NCI-H69 (cell line): ENCODE data around the gene MRPL1.
"Not testable (repeated sequence)": the region's sequence is repeated elsewhere in the genome, so short reads cannot be mapped to it uniquely, and the experiment has no call there.

Source experiments
- DNase-seq: peaks from one replicate; lab custom pipeline; 2025; lab: John Stamatoyannopoulos, UW

Gene MRPL1

DNA sequence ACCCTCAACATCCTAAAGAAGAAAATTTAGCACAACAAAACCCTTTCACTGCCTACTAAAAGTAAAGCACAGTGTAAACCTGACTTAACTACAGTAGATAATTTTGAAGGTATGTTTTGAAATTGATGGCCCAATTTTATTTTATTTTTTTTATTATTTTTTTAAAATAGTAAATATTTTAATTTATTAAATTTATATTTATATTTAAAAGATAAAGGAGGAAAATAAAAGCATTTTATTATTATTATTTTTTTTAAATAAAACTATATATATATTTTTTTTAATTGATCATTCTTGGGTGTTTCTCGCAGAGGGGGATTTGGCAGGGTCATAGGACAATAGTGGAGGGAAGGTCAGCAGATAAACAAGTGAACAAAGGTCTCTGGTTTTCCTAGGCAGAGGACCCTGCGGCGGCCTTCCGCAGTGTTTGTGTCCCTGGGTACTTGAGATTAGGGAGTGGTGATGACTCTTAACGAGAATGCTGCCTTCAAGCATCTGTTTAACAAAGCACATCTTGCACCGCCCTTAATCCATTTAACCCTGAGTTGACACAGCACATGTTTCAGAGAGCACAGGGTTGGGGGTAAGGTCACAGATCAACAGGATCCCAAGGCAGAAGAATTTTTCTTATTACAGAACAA lies 120.4 kb downstream of the MRPL1 start:
- DNase-seq, result not testable (repeated sequence)

DNA sequence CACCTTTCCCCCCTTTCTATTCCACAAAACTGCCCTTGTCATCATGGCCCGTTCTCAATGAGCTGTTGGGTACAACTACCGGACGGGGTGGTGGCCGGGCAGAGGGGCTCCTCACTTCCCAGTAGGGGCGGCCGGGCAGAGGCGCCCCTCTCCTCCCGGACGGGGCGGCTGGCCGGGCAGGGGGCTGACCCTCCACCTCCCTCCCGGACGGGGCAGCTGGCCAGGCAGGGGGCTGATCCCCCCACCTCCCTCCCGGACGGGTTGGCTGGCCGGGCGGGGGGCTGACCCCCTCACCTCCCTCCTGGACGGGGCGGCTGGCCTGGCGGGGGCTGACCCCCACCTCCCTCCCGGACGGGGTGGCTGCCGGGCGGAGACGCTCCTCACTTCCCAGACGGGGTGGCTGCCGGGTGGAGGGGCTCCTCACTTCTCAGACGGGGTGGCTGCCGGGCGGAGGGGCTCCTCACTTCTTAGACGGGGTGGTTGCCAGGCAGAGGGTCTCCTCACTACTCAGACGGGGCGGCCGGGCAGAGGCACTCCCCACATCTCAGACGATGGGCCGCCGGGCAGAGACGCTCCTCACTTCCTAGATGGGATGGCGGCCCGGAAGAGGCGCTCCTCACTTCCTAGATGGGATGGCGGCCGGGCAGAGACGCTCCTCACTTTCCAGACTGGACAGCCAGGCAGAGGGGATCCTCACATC lies 121.1 kb downstream of the MRPL1 start:
- not testable (repeated sequence) for DNase-seq

DNA sequence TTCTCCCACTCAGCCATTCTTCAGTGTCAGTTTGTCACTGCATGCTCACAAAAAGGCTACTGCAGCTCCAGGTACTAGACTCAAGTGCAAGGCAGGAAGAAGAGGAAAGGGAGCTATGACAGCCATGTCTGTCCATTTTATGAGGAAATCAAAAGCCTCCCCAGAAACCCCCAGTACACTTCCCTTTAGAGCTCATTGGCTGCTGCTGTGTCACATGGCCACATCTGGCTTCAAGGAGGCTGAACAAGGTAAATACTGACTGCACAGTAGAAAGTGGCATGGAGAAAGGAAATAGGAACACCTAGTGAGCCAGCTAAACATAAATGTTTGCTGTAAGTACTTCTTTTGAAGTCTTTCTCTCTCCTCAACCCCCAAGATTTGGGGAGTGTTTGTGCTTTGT lies 127.3 kb downstream of the MRPL1 start:
- peak; percentile 28 for DNase-seq

DNA sequence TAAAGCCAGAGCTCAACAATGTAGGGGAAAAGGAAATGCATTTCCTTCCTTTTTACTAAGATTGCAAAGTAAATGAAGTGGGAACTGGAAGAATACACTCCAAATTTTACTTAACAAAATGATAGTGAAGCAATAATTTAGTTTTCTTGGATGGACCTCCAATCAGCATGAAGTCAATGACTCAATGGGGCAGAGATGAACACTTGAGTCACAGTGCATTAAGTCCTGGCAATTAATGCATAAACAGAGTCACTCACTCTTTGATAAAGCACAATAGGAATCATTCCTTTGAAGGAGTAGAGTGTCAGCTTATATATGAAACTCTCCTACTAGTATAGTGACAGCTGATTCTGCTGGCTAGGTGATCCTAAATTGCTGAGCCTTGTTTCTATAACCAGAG lies 127.8 kb downstream of the MRPL1 start:
- DNase-seq, result no peak

DNA sequence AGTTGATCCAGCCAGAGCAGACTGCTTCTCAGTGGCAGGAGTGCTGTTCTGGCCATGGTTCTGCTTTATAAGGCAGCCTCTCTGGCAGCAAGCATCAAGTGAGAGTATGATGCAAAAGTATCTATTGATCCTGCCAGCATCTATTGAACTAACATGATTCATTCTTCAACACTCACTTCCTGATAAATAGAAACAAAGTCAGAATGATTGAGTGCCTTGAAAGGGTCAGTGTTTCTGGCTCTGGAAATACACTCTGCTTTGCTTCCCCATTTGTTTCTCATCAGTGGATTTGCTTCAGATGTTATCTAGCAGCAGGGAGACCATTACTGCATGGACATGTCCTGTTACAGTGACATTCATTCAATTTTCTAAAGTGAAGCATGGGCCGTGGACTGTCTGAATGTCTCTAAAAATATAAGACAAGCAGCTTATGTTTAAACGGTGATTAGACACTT lies 128.3 kb downstream of the MRPL1 start:
- no peak for DNase-seq

DNA sequence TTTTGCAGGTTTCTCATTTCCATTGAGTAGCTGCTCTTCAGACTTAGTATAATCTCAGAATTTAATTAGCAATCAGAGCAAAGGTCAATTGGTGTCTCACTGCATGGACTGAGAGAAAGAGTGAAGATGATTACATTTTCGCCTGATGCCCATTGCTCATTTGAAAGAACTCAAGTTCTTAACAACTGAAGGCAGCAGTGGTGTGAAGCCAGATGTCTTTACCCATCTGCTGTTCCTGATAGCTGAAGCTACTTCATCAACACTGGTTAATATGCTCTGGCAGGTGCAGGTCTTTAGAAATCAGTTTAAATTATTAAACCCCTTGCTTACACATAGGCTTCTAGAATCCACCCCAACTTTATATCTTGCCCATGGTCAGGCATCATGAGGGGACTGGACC lies 130.0 kb downstream of the MRPL1 start:
- peak; percentile 27 for DNase-seq

DNA sequence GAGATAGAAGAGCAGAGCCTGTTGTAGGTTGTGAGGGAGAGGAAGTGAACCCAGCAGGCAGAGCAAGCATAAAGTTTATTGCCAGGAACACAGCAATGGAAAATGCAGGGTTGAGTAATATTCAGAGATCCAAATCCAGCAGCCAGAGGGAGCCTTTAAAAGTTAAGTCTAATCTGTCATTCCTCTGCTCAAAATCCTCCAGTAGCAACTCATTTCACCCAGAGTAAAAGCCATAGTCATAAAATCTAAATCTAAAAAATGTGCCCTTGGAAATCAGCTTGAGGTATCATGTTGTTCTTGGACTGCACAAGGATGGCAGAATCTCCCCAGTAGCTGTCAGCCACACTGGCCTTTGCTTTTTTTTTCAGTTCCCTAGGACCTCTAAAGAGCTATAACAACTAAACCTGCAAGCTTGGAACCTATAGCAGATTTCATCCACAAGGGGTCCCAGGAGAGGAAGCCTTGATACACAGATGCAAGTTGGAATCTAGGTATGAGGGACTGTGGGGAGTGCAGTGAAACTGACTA lies 131.6 kb downstream of the MRPL1 start:
- DNase-seq, result no peak

DNA sequence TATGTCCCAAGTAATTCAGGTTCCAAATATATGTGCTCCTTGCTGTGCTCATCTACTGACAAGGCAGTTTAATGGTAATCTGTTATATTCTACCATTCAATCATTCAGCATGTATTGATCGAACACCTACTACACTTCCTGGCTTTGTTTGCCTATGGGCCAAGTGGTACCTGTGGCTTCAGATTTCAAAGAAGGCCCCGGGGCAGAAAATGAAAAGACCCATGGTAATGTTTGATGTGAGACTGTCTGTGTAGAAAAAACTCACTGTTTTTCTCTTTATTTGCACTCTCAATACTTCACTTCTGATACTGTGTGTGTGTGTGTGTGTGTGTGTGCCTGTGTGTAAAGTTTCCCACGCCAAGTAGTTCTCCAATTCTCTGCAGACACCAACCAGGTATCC lies 133.4 kb downstream of the MRPL1 start:
- DNase-seq, result no peak

DNA sequence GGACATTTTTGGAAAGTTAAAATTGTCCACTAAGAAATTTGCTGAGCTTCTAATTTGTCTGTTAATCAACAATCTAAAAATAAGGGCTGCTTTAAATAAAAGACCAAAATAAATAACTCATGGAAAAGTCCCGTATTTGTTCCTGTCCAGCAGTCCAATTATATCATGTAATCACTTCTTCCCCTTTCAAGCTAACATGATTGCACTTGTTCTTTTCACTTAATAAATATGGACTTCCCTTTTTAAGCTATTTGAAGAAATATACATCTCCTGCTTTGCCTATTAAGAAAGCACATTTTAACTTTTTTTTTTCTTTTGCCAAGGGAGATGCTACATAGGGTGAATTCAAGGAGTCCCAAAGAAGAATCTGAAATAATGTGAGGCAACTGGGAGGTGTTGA lies 138.9 kb downstream of the MRPL1 start:
- no peak for DNase-seq

DNA sequence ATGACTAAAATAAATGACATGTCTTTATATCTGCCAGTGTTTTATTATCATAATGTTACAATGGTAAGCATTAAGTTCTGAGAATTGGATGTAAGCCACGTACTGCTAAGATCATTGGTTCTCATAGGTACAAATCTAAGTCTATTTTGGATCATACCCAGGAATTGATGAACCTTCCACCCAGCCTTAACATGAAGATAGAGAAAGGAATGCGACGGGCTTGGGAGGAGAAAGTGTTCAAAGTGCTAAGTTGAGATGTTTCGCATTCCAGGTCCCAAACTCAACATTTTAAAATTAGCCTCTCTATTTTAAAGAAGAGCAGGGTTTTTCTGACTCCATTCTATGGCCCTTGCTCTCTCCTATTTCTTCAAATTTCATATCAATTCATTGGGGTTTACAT lies 139.6 kb downstream of the MRPL1 start:
- DNase-seq, result no peak
